Activated T-cell treated with anti-CD3 and anti-CD28 coated beads for 24 hours (primary cell): Measurements from ENCODE around the gene RNF121.

Source experiments
- DNase-seq: peaks from one replicate; pipeline ENCODE4 v3.0.0-alpha.2; 2020; ENCODE audit warnings: low read depth

The RNF121 gene

GRCh38 chr11:71934213-71934612 is 5.4 kb downstream of the RNF121 start:
- no peak for DNase-seq

GRCh38 chr11:71935338-71935925 is 6.6 kb downstream of the RNF121 start:
- no peak for DNase-seq

- DNase-seq = no peak
Measured at GRCh38 chr11:71936825-71937224, 8.0 kb downstream of the RNF121 start.

GRCh38 chr11:71937826-71938225 is 9.0 kb downstream of the RNF121 start:
- no peak for DNase-seq

DNA sequence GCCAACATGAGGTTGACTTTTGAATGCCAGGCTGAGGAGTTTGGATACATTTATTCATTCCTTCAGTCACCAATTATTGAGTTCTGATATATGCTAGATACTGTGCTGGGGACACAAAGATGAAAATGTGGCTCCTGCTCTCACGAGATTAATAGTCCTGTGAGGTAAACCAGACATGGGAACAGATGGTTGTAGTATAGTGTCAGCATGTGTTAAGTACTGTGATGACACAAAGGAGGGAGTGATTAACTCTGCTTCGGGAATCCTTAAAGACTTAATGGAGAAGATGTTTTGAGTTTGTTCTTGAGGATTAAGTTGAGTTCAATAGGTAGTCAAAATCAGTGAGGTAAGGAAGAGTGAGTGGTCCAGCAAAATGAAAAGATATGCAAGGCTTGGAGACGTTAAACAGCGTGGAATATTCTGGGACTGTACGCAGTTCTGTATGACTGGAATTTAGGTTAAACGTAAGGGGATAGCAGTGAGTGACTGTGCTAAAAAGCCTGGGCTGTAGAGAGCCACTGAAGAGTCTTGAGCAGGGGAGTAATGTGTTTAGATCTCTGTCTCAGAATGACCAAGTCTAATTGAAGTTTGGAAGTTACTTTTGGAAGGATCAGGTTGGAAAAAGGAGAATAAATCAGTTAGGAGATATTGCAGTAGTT is 11.8 kb downstream of the RNF121 start:
- no peak for DNase-seq

DNA sequence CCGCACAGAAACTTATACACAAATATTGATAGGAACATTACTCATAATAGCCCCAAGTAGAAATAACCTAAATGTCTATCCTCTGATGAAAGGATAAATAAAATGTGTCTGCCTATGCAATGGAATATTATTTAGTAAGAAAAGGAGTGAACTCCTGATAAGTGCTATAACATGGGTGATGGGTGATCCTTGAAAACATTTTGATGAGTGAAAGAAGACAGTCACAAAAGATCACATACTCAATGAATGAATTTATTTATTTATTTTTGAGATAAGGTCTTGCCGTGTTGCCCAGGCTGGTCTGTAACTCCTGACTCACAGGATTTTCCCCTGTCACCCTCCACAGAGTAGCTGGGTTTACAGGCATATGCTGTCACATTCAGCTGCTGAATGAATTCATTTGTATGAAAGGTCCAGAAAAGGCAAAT is 17.3 kb downstream of the RNF121 start:
- DNase-seq = no peak

GRCh38 chr11:71947498-71947897 is 18.7 kb downstream of the RNF121 start:
- no peak for DNase-seq

DNA sequence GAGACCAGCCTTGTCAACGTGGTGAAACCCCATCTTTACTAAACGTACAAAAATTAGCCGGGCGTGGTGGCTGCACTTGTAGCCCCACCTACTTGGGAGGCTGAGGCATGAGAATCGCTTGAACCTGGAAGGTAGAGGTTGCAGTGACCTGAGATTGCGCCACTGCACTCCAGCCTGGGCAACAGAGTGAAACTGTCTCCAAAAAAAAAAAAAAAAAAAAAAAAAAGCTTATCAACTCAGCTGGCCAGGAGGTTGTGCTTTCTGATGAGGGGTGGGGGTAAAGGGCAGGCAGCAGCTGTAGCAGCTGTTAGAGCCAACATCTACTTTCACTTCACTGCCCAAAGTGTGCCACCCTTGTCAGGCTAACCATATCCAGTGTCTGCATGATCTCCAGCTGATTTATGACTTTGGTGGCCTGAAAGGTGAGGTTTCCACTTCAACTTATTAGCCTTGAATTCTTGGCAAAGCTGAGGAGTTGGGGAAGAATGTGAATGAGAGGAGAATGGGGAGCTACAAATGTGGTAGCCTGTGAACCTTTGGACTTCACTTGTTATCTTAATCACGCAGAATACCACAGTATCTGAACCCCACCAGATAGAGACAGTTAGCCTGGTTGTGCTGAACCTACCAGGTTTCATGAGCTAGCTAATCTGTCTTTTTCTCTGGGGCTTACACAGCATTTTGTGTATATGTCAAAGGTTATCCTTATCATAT is 19.6 kb downstream of the RNF121 start:
- DNase-seq = no peak

DNA sequence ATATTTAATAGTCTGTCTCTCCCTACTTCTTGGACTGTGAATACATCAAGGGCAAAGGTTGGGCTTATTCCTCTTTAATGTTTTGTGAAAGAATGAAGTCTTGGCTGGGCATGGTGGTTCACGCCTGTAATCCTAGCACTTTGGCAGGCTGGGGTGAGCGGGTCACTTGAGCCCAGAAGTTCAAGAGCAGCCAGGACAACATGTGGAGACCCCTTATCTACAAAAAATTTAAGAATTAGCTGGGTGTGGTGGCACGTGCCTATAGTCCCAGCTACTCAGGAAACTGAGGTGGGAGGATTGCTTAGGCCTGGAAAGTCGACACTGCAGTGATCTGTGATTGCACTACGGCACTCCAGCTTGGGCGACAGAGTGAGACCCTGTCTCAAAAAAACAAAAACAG is 20.2 kb downstream of the RNF121 start:
- no peak for DNase-seq

DNA sequence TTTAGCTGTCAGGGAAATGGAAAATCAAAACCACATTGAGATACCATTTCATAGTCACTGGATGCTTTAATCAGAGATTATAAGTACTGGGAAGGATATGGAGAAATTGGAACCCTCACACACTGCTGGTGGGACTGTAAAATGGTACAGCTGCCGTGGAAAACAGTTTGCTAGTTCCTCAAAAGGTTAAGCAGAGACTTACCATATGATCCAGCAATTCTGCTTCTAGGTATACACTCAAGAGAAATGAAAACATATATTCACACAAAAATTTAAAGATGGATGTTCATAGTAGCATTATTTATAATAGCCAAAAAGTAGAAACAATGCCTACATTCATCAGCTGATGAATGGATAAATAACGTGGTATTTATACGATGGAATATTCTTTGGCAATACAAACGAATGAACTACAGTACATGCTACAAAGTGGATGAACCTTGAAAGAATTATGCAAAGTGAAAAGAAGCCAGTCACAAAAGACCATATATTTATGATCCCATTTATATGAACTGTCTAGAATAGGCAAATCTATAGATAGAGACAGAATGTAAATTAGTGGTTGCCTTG is 23.0 kb downstream of the RNF121 start:
- DNase-seq = no peak

DNA sequence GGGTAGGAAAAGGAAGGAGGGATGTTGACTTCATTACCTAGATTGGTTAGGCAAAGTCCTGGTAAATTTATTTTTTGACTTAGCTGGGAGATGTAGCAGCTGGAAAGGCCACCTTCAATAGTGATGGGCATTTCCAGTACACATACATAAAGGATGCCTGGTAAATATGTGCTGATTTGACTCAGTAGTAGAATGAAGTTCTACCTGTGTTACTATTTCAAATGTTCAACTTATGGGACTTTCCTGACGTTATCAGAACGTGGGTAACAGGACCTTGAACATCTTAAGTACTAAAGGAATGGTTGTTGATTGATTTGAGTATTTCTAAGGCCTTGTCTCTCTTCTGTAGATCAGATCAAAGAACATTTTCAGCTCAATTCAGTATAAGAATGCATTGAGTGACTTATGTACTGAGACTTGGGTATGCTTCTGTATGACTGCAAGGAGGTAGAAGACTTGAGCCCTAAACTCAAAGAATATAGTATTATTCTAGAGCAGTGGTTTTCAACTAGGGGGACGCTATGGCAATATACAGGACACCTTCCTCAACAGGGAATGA is 27.1 kb downstream of the RNF121 start:
- no peak for DNase-seq

- no peak for DNase-seq
Measured at GRCh38 chr11:71962428-71963038, 33.7 kb downstream of the RNF121 start.

DNA sequence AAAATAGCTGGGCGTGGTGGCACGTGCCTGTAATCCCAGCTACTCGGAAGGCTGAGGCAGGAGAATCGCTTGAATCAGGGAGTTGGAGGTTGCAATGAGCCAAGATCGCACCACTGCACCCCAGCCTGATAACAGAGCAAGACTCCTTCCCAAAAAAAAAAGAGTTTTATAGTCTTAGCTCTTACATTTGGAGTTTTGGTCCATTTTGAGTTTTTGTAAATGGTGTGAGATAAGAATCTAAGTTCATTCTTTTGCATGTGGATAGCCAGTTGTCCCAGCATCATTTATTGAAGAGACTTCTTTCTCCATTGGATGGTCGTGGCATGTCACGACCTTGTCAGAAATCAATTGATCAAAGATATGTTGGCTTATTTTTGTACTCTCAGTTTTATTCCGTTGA is 34.6 kb downstream of the RNF121 start:
- no peak for DNase-seq

GRCh38 chr11:71964641-71965040 is 35.8 kb downstream of the RNF121 start:
- no peak for DNase-seq

DNA sequence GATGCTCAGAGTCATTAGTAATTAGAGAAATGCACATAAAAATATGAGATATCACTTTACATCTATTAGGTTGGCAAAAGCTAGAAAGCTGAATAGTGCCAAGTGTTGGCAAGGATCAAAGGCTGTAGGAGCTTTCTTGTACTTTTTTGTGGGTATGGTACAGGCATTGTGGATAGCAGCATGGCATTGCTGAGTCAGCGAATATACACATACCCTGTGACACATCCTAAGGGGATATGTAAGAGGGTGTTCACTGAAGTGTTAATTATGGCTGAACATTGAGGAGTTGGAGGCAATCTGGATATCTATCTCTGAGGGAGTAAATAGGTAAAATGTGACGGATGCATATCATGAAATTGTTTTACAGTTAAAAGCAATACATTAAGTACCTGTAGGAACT is 42.8 kb downstream of the RNF121 start:
- DNase-seq = no peak

DNA sequence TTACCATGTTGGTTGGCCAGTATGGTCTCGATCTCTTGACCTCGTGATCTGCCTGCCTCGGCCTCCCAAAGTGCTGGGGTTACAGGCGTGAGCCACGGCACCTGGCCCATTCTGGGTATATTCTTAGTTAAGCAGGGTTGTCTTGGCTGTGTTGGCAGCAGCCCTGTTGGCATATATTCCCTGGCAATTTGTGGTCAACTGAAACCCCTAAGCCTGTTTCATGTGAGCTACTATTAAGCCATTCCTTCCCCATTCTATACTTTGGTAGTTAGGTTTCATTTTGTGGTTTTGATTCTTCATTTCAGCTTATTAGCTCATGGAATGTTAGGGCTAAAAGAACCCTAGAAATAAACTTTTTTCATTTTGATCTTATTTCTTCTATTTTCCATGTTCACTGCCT is 47.7 kb downstream of the RNF121 start:
- DNase-seq = no peak

DNA sequence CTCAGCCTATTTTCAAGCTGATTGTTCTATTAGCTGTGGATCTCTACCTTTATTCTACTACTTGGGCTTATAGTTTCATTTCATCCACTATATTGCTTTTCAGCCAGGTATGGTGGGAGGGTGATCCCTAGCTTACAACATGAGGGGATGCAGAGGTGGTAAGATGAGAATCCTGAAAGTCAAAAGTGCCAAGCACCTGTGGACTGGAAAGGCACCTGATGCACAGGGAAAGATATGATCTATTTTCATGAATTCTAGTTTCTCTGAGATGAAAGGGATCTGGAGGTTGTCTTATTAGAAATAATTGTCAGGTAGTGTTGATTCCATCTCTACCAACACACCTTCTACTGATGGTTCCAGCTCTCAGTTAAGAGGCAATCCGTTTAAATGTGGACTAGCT is 48.2 kb downstream of the RNF121 start:
- DNase-seq = no peak

GRCh38 chr11:71977743-71978418 is 49.0 kb downstream of the RNF121 start:
- peak; percentile 40 for DNase-seq

GRCh38 chr11:71979094-71979493 is 50.2 kb downstream of the RNF121 start:
- DNase-seq = no peak

GRCh38 chr11:71979602-71980001 is 50.8 kb downstream of the RNF121 start:
- DNase-seq = no peak

DNA sequence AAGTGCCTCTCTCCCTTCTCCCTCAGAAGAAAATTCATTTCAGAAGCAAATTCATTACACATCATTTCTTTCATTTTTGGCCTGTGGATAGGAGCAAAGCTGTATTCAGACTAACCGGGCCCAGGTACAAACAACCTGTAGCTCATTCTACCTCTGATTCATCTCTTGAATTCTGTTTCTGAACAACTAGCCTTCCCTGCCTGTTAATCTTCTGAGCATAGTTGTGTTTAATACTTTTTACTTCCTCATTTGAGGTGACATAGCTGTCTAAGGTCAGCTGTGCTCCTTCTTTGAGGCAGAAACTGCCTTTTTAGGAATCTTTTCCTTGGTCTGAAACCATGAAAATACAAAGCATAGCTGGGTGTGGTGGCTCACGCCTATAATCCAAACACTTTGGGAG is 57.3 kb downstream of the RNF121 start:
- no peak for DNase-seq

- DNase-seq = no peak
Measured at GRCh38 chr11:71987521-71987920, 58.7 kb downstream of the RNF121 start.
